Measurements from ENCODE around the gene KRT84. TPM values are rescaled to one million over a fixed set of nuclear protein-coding genes. Genes with fewer than 3 reads are reported as not detected.

KRT84 gene
- total RNA-seq, 1 donor from 2014 or later = not detected

GRCh38 chr12:52432559-52433207 lies 47.2 kb upstream of the KRT84 start:
- Histone ChIP-seq H3K9me3 (no peaks in the 10 kb centered on the region), H3K27ac (no peak overlapping the region), H3K27me3 (no peaks in the 10 kb centered on the region), H3K4me1 (no peaks in the 10 kb centered on the region), H3K4me3 (no peak overlapping the region), H3K36me3 (no peaks in the 10 kb centered on the region)
- no peak for TF ChIP-seq CTCF (IDR thresholded peaks at IDR 0.05)
- intact Hi-C loops (cut with DNase I) = no loop called here
- no peak for DNase-seq (ENCODE audit: low spot score in 2 of 2)

- intact Hi-C loops (cut with DNase I) = no loop called here
- no peaks in the 10 kb centered on the region for H3K4me1 ChIP-seq
- H3K27me3 ChIP-seq = no peaks in the 10 kb centered on the region
- no peak overlapping the region for H3K4me3 ChIP-seq
- no peaks in the 10 kb centered on the region for H3K9me3 ChIP-seq
- no peak overlapping the region for H3K27ac ChIP-seq
- no peak for DNase-seq (ENCODE audit: low spot score in 2 of 2)
- TF ChIP-seq CTCF (IDR thresholded peaks at IDR 0.05) = no peak
- no peaks in the 10 kb centered on the region for H3K36me3 ChIP-seq
These were observed 42.7 kb upstream of the KRT84 start for GRCh38 chr12:52428121-52428520.

DNA sequence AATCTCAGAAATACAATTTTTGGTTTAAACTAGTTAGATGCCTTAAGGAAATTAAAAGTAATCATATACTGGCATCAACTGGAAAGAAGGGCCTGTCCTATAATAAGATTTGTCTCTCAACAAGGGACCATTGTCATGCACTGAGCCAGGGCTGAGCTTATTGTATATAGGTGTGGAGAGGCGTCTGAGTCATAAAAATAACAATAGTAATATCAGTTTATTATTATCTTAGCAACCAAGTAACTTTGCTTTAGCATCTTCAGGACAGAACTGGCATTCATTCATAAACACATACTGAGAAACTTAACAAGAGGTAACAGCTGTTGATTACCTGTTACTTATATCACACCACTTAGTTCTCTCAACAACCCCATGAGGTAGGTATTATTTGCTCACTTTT lies 41.6 kb upstream of the KRT84 start:
- DNase-seq (ENCODE audit: low spot score in 2 of 2) = no peak
- no peak for TF ChIP-seq CTCF (IDR thresholded peaks at IDR 0.05)
- Histone ChIP-seq H3K27ac (no peak overlapping the region), H3K27me3 (no peaks in the 10 kb centered on the region), H3K36me3 (no peaks in the 10 kb centered on the region), H3K9me3 (no peaks in the 10 kb centered on the region), H3K4me3 (no peak overlapping the region), H3K4me1 (no peaks in the 10 kb centered on the region)
- intact Hi-C loops (cut with DNase I) = no loop called here

DNA sequence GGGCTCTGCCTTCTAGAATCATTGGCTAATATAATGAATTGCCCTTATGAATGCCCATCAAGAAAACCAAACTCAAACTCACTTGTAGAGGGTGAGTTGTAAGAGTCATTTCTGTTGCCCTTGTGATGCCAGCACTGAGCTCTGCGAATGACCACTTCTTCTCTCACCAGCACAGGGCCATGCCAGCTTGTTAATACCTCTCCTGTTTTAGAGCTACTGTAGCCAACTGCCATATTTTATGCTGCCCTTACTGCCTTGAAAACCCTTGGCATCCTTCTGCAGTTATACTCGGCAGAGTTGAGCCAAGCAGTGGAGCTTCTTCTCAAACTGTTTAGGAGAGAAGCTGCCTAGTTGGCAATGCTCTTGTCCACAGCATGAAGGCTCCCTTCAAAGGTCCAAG lies 40.6 kb upstream of the KRT84 start:
- no peaks in the 10 kb centered on the region for H3K27me3 ChIP-seq
- no peak for TF ChIP-seq CTCF (IDR thresholded peaks at IDR 0.05)
- H3K4me3 ChIP-seq = no peak overlapping the region
- no peak overlapping the region for H3K27ac ChIP-seq
- H3K9me3 ChIP-seq = no peaks in the 10 kb centered on the region
- intact Hi-C loops (cut with DNase I) = no loop called here
- H3K36me3 ChIP-seq = no peaks in the 10 kb centered on the region
- H3K4me1 ChIP-seq = no peaks in the 10 kb centered on the region
- DNase-seq (ENCODE audit: low spot score in 2 of 2) = no peak

- Histone ChIP-seq H3K4me1 (no peaks in the 10 kb centered on the region), H3K27me3 (no peaks in the 10 kb centered on the region), H3K27ac (no peak overlapping the region), H3K4me3 (no peak overlapping the region), H3K36me3 (no peaks in the 10 kb centered on the region), H3K9me3 (no peaks in the 10 kb centered on the region)
- DNase-seq (ENCODE audit: low spot score in 2 of 2) = no peak
- TF ChIP-seq CTCF (IDR thresholded peaks at IDR 0.05) = no peak
- intact Hi-C loops (cut with DNase I) = no loop called here
These were observed 40.0 kb upstream of the KRT84 start for GRCh38 chr12:52425466-52425865.

Data from ascending aorta (tissue), 2 donors.